ENCODE results near the gene PRELID3B. TPM values are rescaled to one million over a fixed set of nuclear protein-coding genes. Genes with fewer than 3 reads are reported as not detected.

The PRELID3B gene
- total and polyA plus RNA-seq, 2 of the 8 experiments (the other 6 are each of a cell fraction or from before 2014, with no cell fraction given): 8.1 to 50.5 TPM

GRCh38 chr20:59062081-59062480 is 19.5 kb upstream of the PRELID3B start (continued):
- no peak for TF ChIP-seq CHD7 (IDR thresholded peaks at IDR 0.05; ENCODE audit: insufficient replicate concordance, low read length)
- TF ChIP-seq JUND (IDR thresholded peaks at IDR 0.05; ENCODE audit: low read length): no peak
- no peak for TF ChIP-seq SP1 (IDR thresholded peaks at IDR 0.05; ENCODE audit: low read depth, low read length)
- TF ChIP-seq SAP30 (IDR thresholded peaks at IDR 0.05; ENCODE audit: insufficient read depth, insufficient replicate concordance, low read length): no peak
- TF ChIP-seq MAFK (IDR thresholded peaks at IDR 0.05; ENCODE audit: low read depth, low read length): no peak
- TF ChIP-seq SIN3A (conservative IDR thresholded peaks at IDR 0.05 in 1 of 2, IDR thresholded peaks at IDR 0.05 in 1 of 2; ENCODE audit: low read depth in 1 of 2, low read length in 2 of 2): no peak
